ENCODE measurements around the gene DOLK. TPM values are rescaled to one million over a fixed set of nuclear protein-coding genes. Genes with fewer than 3 reads are reported as not detected.

The DOLK gene
- total and polyA plus RNA-seq, 2 of the 4 experiments (the other 2 are of a cell fraction): 23.2 to 30.8 TPM

DNA sequence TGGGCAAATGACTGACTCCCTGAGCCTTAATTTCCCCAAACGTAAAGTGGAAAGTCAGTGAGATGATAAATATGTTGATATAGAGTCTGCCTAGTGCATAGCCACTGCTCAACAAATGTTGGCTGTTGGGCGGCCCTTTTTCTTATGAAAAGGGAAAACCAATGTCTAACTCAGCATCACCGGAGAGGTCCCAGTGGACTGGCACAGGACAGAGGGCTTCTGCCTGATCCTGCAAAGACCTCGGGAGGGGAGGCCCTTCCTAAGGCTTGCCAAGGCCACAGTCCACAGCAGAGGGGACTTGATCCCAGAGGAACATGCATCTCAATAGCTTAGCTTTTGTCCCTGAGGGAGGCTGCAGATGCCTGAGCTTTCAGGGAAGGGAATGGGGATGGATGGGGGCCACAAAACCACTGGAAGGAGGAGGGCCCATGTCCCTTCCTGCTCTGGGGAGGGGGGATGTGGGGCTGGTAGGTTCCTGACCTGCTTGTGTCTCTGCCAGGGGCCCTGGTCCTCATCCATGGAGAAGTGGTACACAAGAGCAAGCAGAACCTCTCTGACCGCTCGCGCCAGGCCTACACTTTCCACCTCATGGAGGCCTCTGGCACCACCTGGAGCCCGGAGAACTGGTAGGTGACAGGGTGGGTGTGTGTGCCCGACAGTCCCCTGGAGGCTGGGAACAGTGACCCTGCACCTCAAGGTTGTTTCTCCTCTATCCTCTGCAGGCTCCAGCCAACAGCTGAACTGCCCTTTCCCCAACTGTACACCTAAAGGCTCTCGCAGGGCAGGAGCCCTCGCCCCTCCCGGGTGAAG, 6.3 kb downstream of the DOLK start:
- Histone ChIP-seq H3K36me3 (ENCODE audit: control insufficient read depth, insufficient read depth, low read length) (peaks cover 9% of the 10 kb centered on the region), H3K9ac (ENCODE audit: low read depth, low read length) (no peak overlapping the region), H4K8ac (ENCODE audit: low read depth in 2 of 2, low read length in 2 of 2) (no peak overlapping the region), H3K4me1 (ENCODE audit: control insufficient read depth, insufficient read depth, low read length) (no peaks in the 10 kb centered on the region), H3K18ac (ENCODE audit: low read depth, low read length) (no peak overlapping the region), H4K20me1 (ENCODE audit: insufficient read depth, low read length) (peaks cover 2% of the 10 kb centered on the region; the same call in 1 of the 2 replicates), H3K27ac (ENCODE audit: insufficient read depth, low read length) (no peak overlapping the region), H3K14ac (replicated peaks; ENCODE audit: low read depth, low read length) (no peak overlapping the region), H3K27me3 (ENCODE audit: control insufficient read depth, insufficient read depth, low read length) (no peaks in the 10 kb centered on the region), H3K56ac (ENCODE audit: extremely low read depth, insufficient read depth, low read length) (no peak overlapping the region), H3K9me3 (ENCODE audit: control insufficient read depth, insufficient read depth, low read length) (no peaks in the 10 kb centered on the region), H3K9me1 (ENCODE audit: insufficient read depth, low read length) (peaks cover 8% of the 10 kb centered on the region), H2BK20ac (ENCODE audit: low read depth, low read length) (no peak overlapping the region), H2AK9ac (replicated peaks; ENCODE audit: low read depth, low read length, poor library complexity) (no peak overlapping the region), H4K91ac (ENCODE audit: insufficient read depth, low read depth, low read length) (no peak overlapping the region), H2BK15ac (ENCODE audit: low read depth, low read length) (no peak overlapping the region), H4K5ac (ENCODE audit: low read depth, low read length) (no peak overlapping the region), H3K4ac (ENCODE audit: low read depth, low read length) (no peak overlapping the region), H3K23ac (ENCODE audit: low read depth, low read length) (no peak overlapping the region), H2AK5ac (ENCODE audit: low read depth, low read length) (no peak overlapping the region), H2AFZ (replicated peaks; ENCODE audit: low read length, poor library complexity) (no peak overlapping the region), H2BK120ac (ENCODE audit: low read depth, low read length) (no peak overlapping the region), H2BK5ac (ENCODE audit: low read depth, low read length, poor library complexity, severe bottlenecking) (no peak overlapping the region), H3K4me3 (ENCODE audit: insufficient read depth, low read depth, low read length) (no peak overlapping the region), H3K79me1 (ENCODE audit: low read depth in 1 of 2, low read length in 2 of 2) (peaks cover 10 to 15% of the 10 kb centered on the region in 2 experiments), H3K4me2 (ENCODE audit: low read depth, low read length) (no peak overlapping the region)
- DNase-seq: no peak
- no peak for TF ChIP-seq CHD1 (IDR thresholded peaks at IDR 0.05; ENCODE audit: low read depth, low read length)
- TF ChIP-seq FOS (IDR thresholded peaks at IDR 0.05; ENCODE audit: low read depth, low read length): no peak
- no peak for TF ChIP-seq SMC3 (IDR thresholded peaks at IDR 0.05; ENCODE audit: low read depth, low read length)
- no peak for TF ChIP-seq MAFK (IDR thresholded peaks at IDR 0.05; ENCODE audit: low read depth, low read length)
- TF ChIP-seq NFE2L2 (IDR thresholded peaks at IDR 0.05; ENCODE audit: low read depth, low read length): no peak
- no peak for TF ChIP-seq RAD21 (IDR thresholded peaks at IDR 0.05; ENCODE audit: low read length)
- no peak for TF ChIP-seq RFX5 (IDR thresholded peaks at IDR 0.05; ENCODE audit: low read depth, low read length)
- TF ChIP-seq MXI1 (IDR thresholded peaks at IDR 0.05; ENCODE audit: borderline replicate concordance, low read depth, low read length): no peak
- no peak for TF ChIP-seq CEBPB (IDR thresholded peaks at IDR 0.05; ENCODE audit: low read depth, low read length)
- TF ChIP-seq ELK1 (IDR thresholded peaks at IDR 0.05; ENCODE audit: borderline replicate concordance, low read depth, low read length): no peak
- TF ChIP-seq CTCF (conservative IDR thresholded peaks at IDR 0.05; ENCODE audit: low read depth, low read length): no peak
- no peak for TF ChIP-seq POLR2A (IDR thresholded peaks at IDR 0.05; ENCODE audit: low read depth, low read length)
- TF ChIP-seq, protein P1, sequence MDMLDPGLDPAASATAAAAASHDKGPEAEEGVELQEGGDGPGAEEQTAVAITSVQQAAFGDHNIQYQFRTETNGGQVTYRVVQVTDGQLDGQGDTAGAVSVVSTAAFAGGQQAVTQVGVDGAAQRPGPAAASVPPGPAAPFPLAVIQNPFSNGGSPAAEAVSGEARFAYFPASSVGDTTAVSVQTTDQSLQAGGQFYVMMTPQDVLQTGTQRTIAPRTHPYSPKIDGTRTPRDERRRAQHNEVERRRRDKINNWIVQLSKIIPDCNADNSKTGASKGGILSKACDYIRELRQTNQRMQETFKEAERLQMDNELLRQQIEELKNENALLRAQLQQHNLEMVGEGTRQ (IDR thresholded peaks at IDR 0.05; ENCODE audit: low read depth, low read length): no peak
- no peak for TF ChIP-seq RCOR1 (IDR thresholded peaks at IDR 0.05; ENCODE audit: insufficient replicate concordance, low read length)
- no peak for TF ChIP-seq MAZ (IDR thresholded peaks at IDR 0.05; ENCODE audit: borderline replicate concordance, low read depth, low read length)
- TF ChIP-seq BHLHE40 (IDR thresholded peaks at IDR 0.05; ENCODE audit: low read depth, low read length): no peak
- ATAC-seq (ENCODE audit: low read depth): no peak
- ChIA-PET CTCF (no interaction called here), POLR2A (ENCODE audit: unreplicated experiment) (no interaction called here)
- WGBS, 2 experiments (ENCODE audit: extremely low coverage in 2 of 2, insufficient read length in 1 of 2): 60% methylated on average over 2 of the region's 12 CpGs; no CpG with 5 or more reads in 1 of the 2 experiments
- intact Hi-C loops (cut with micrococcal nuclease): no loop called here
- in situ Hi-C loops (cut with MboI; ENCODE audit: low sequenced_read_pairs): no loop called here
- dilution Hi-C loops (cut with HindIII; ENCODE audit: low sequenced_read_pairs, unreplicated experiment): no loop called here
- BruUV-seq (replicated peaks): no TSS peak

Data from IMR-90 (cell line).